IMR-90 (cell line): ENCODE data around the gene MRPS21. TPM values are rescaled to one million over a fixed set of nuclear protein-coding genes. Genes with fewer than 3 reads are reported as not detected.

Experiments used
- ATAC-seq: fragments of 200-7000 bp; cut with Tn5 transposase; 2 replicates; pipeline ENCODE4 v1.9.1; 2020; ENCODE audit warnings: low read depth, mild to moderate bottlenecking, moderate library complexity
- BruUV-seq: library from RNA; stranded (reverse); fragments of 400-500 nt; replicated peaks from 2 replicates; lab custom pipeline; 2021; lab: Mats Ljungman, UMichigan
- CTCF ChIA-PET: fragments of 300-600 bp; formaldehyde crosslinking; extraction: SDS; loops from one replicate; lab custom pipeline; 2021; ENCODE audit warnings: antibody characterized with exemption; lab: Yijun Ruan, JAX
- POLR2A ChIA-PET: fragments of 300-600 bp; sonication (Branson Sonifier 250); formaldehyde crosslinking; loops from one replicate; lab custom pipeline; 2022; ENCODE audit warnings: antibody characterized with exemption; ENCODE audit not compliant: unreplicated experiment; lab: Charles Lee
- DNase-seq: peaks from one replicate; pipeline ENCODE4 v3.0.0; 2013
- H2AFZ ChIP-seq: replicated peaks from 2 replicates; pipeline ENCODE3; 2013; ENCODE audit warnings: low read length, mild to moderate bottlenecking; ENCODE audit not compliant: poor library complexity
- H2AK5ac ChIP-seq: 2 replicates; pipeline ENCODE4 v1.6.1; 2013; ENCODE audit warnings: low read depth, low read length, inconsistent platforms
- H2AK9ac ChIP-seq: replicated peaks from 2 replicates; pipeline ENCODE3; 2013; ENCODE audit warnings: mild to moderate bottlenecking, low read depth, low read length, moderate library complexity; ENCODE audit not compliant: poor library complexity
- H2BK120ac ChIP-seq: 2 replicates; pipeline ENCODE4 v1.6.1; 2013; ENCODE audit warnings: low read depth, low read length, inconsistent platforms
- H2BK15ac ChIP-seq: 3 replicates; pipeline ENCODE4 v1.6.1; 2013; ENCODE audit warnings: low read depth, low read length, inconsistent platforms
- H2BK20ac ChIP-seq: 2 replicates; pipeline ENCODE4 v1.6.1; 2013; ENCODE audit warnings: low read depth, mild to moderate bottlenecking, inconsistent platforms, low read length, moderate library complexity
- H2BK5ac ChIP-seq: 2 replicates; pipeline ENCODE4 v1.6.1; 2013; ENCODE audit warnings: mild to moderate bottlenecking, low read depth, low read length, inconsistent platforms; ENCODE audit not compliant: poor library complexity, severe bottlenecking
- H3K14ac ChIP-seq: replicated peaks from 2 replicates; pipeline ENCODE4 v1.6.1; 2013; ENCODE audit warnings: low read depth, low read length, inconsistent platforms
- H3K18ac ChIP-seq: 2 replicates; pipeline ENCODE4 v1.6.1; 2013; ENCODE audit warnings: low read depth, low read length, control low read depth
- H3K23ac ChIP-seq: 2 replicates; pipeline ENCODE4 v1.6.1; 2013; ENCODE audit warnings: low read depth, low read length, inconsistent platforms
- H3K27ac ChIP-seq: 2 replicates; pipeline ENCODE4 v1.5.1; 2013; ENCODE audit warnings: mild to moderate bottlenecking, control low read depth, low read length; ENCODE audit not compliant: insufficient read depth
- H3K27me3 ChIP-seq: 2 replicates; pipeline ENCODE4 v1.6.1; 2013; ENCODE audit warnings: low read length; ENCODE audit not compliant: control insufficient read depth, insufficient read depth
- H3K36me3 ChIP-seq: 2 replicates; pipeline ENCODE4 v1.6.1; 2013; ENCODE audit warnings: low read length, mixed read lengths; ENCODE audit not compliant: control insufficient read depth, insufficient read depth
- H3K4ac ChIP-seq: 2 replicates; pipeline ENCODE4 v1.6.1; 2013; ENCODE audit warnings: low read depth, low read length, inconsistent platforms
- H3K4me1 ChIP-seq: 2 replicates; pipeline ENCODE4 v1.6.1; 2013; ENCODE audit warnings: low read length, mixed read lengths; ENCODE audit not compliant: control insufficient read depth, insufficient read depth
- H3K4me2 ChIP-seq: 2 replicates; pipeline ENCODE4 v1.6.1; 2013; ENCODE audit warnings: low read depth, mild to moderate bottlenecking, control low read depth, low read length, moderate library complexity
- H3K4me3 ChIP-seq: 2 replicates; pipeline ENCODE4 v1.5.1; 2013; ENCODE audit warnings: low read depth, mild to moderate bottlenecking, control low read depth, low read length, moderate library complexity; ENCODE audit not compliant: insufficient read depth
- H3K56ac ChIP-seq: 2 replicates; pipeline ENCODE4 v1.6.1; 2013; ENCODE audit warnings: low read length, inconsistent platforms; ENCODE audit not compliant: insufficient read depth; ENCODE audit errors: extremely low read depth
- H3K79me1 ChIP-seq, 2 experiments: 2 replicates each; pipeline ENCODE4 v1.6.1; 2013; ENCODE audit warnings: low read length in 2 of 2, inconsistent platforms in 1 of 2, low read depth in 1 of 2
- H3K9ac ChIP-seq: 2 replicates; pipeline ENCODE4 v1.6.1; 2013; ENCODE audit warnings: low read depth, low read length, control low read depth
- H3K9me1 ChIP-seq: 2 replicates; pipeline ENCODE4 v1.6.1; 2013; ENCODE audit warnings: low read length, inconsistent platforms; ENCODE audit not compliant: insufficient read depth
- H3K9me3 ChIP-seq: 2 replicates; pipeline ENCODE4 v1.6.1; 2013; ENCODE audit warnings: low read length; ENCODE audit not compliant: control insufficient read depth, insufficient read depth
- H4K20me1 ChIP-seq: 2 replicates; pipeline ENCODE4 v1.6.1; 2013; ENCODE audit warnings: low read length, inconsistent platforms; ENCODE audit not compliant: insufficient read depth
- H4K5ac ChIP-seq: 2 replicates; pipeline ENCODE4 v1.6.1; 2013; ENCODE audit warnings: mild to moderate bottlenecking, low read depth, low read length, control low read depth
- H4K8ac ChIP-seq, 2 experiments: 2 replicates each; pipeline ENCODE4 v1.6.1; 2013; ENCODE audit warnings: low read depth in 2 of 2, low read length in 2 of 2, control low read depth in 1 of 2, inconsistent platforms in 1 of 2
- H4K91ac ChIP-seq: 2 replicates; pipeline ENCODE4 v1.6.1; 2013; ENCODE audit warnings: low read depth, low read length, inconsistent platforms; ENCODE audit not compliant: insufficient read depth
- BHLHE40 ChIP-seq: fragments of 150-350 bp; IDR thresholded peaks from 2 replicates; pipeline ENCODE4 v1.6.1; 2016; ENCODE audit warnings: mild to moderate bottlenecking, low read depth, low read length
- CEBPB ChIP-seq: IDR thresholded peaks from 2 replicates; pipeline ENCODE4 v1.6.1; 2012; ENCODE audit warnings: low read depth, low read length, improper control_type of control experiment
- CTCF ChIP-seq: conservative IDR thresholded peaks from 2 replicates; pipeline ENCODE4 v1.5.1; 2012; ENCODE audit warnings: mild to moderate bottlenecking, low read depth, low read length, improper control_type of control experiment
- ELK1 ChIP-seq: fragments of 150-350 bp; IDR thresholded peaks from 2 replicates; pipeline ENCODE4 v1.6.1; 2016; ENCODE audit warnings: low read depth, mild to moderate bottlenecking, low read length, moderate library complexity, borderline replicate concordance
- MAFK ChIP-seq: IDR thresholded peaks from 2 replicates; pipeline ENCODE4 v1.6.1; 2012; ENCODE audit warnings: low read depth, low read length, improper control_type of control experiment
- MAZ ChIP-seq: IDR thresholded peaks from 2 replicates; pipeline ENCODE4 v1.6.1; 2012; ENCODE audit warnings: low read depth, mild to moderate bottlenecking, low read length, improper control_type of control experiment, moderate library complexity, borderline replicate concordance
- MXI1 ChIP-seq: IDR thresholded peaks from 2 replicates; pipeline ENCODE4 v1.6.1; 2012; ENCODE audit warnings: low read depth, mild to moderate bottlenecking, low read length, moderate library complexity, borderline replicate concordance
- POLR2A ChIP-seq: IDR thresholded peaks from 2 replicates; pipeline ENCODE4 v1.6.1; 2012; ENCODE audit warnings: mild to moderate bottlenecking, low read depth, low read length
- RAD21 ChIP-seq: IDR thresholded peaks from 2 replicates; pipeline ENCODE4 v1.6.1; 2012; ENCODE audit warnings: low read length, improper control_type of control experiment
- RCOR1 ChIP-seq: IDR thresholded peaks from 2 replicates; pipeline ENCODE4 v1.6.1; 2012; ENCODE audit warnings: mild to moderate bottlenecking, low read length, improper control_type of control experiment; ENCODE audit not compliant: insufficient replicate concordance
- RFX5 ChIP-seq: IDR thresholded peaks from 2 replicates; pipeline ENCODE4 v1.8.0; 2012; ENCODE audit warnings: low read depth, mild to moderate bottlenecking, low read length, moderate library complexity
- SMC3 ChIP-seq: fragments of 150-350 bp; IDR thresholded peaks from 2 replicates; pipeline ENCODE4 v1.6.1; 2016; ENCODE audit warnings: low read depth, mild to moderate bottlenecking, antibody characterized with exemption, low read length, moderate library complexity
- USF2 ChIP-seq: fragments of 150-350 bp; IDR thresholded peaks from 2 replicates; pipeline ENCODE4 v1.6.1; 2017; ENCODE audit warnings: mild to moderate bottlenecking, antibody characterized with exemption, low read length, low read depth
- WGBS, 2 experiments: methylation state at CpG; one replicate each; pipeline versions ENCODE4 v1.1.5 to v1.1.7; 2013; ENCODE audit warnings: missing lambda C conversion rate in 2 of 2; ENCODE audit not compliant: insufficient read length in 1 of 2; ENCODE audit errors: extremely low coverage in 2 of 2; 5-methylcytosine and 5-hydroxymethylcytosine counted together
- dilution Hi-C: fragments of 300-500 bp; cut with HindIII; formaldehyde crosslinking; loops from one replicate; pipeline ENCODE4 v1.14.3; 2018; ENCODE audit warnings: low sequenced_read_pairs; ENCODE audit not compliant: unreplicated experiment
- in situ Hi-C: fragments of 300-500 bp; cut with MboI; formaldehyde crosslinking; loops from 3 replicates; pipeline ENCODE4 v1.14.3; 2019; ENCODE audit warnings: low sequenced_read_pairs, inconsistent platforms, mixed read lengths
- intact Hi-C: fragments of 100-400 bp; cut with micrococcal nuclease; formaldehyde crosslinking; loops from 2 replicates; pipeline ENCODE4 v1.10.0; 2022
- polyA plus RNA-seq, 3 experiments: library from polyadenylated mRNA; depleted of rRNA; stranded (reverse); fragments of >200 nt; gene quantifications; 2 replicates each; pipeline ENCODE4 v1.2.3, GENCODE V29; 2012; ENCODE audit warnings: low replicate concordance in 1 of 3
- total RNA-seq: library from RNA; depleted of rRNA; stranded (reverse); fragments of >200 nt; gene quantifications from 2 replicates; pipeline ENCODE4 v1.2.3, GENCODE V29; 2012

MRPS21 gene
- total and polyA plus RNA-seq, 2 of the 4 experiments (the other 2 are of a cell fraction) = 52.3 to 74.6 TPM

GRCh38 chr1:150281758-150282557 lies 11.7 kb upstream of the MRPS21 start, which contains the start of gene CIART:
CIART (plus strand) TSS chr1:150282554; CDS start chr1:150283268, 714 bp downstream.
- Histone ChIP-seq H3K4ac (peak within 1 kb of the TSS; percentile 70), H3K9ac (peak within 1 kb of the TSS; percentile 70), H3K27ac (peak within 1 kb of the TSS; percentile 24), H3K27me3 (no peaks in the 10 kb centered on the region), H2AFZ (peak within 1 kb of the TSS; percentile 92), H4K8ac (peak within 1 kb of the TSS; percentile 9 to 70; a peak in 3 of 4 replicates), H2BK120ac (peak within 1 kb of the TSS; percentile 60; the same call in 1 of the 2 replicates), H3K9me3 (no peaks in the 10 kb centered on the region), H2AK9ac (peak within 1 kb of the TSS; percentile 93), H3K23ac (peak within 1 kb of the TSS; percentile 82), H3K4me2 (peak within 1 kb of the TSS; percentile 84), H4K5ac (0 out of 2 replicates have a peak within 1 kb of the TSS, but pooled peaks have one; percentile 12), H3K56ac (peak within 1 kb of the TSS; percentile 57; the same call in 1 of the 2 replicates), H3K79me1 (peaks cover 17 to 21% of the 10 kb centered on the region in 2 experiments; a peak in 3 of 4 replicates), H3K9me1 (no peaks in the 10 kb centered on the region), H2AK5ac (peak within 1 kb of the TSS; percentile 40), H2BK15ac (peak within 1 kb of the TSS; percentile 28; the same call in 1 of the 3 replicates), H3K36me3 (peaks cover 11% of the 10 kb centered on the region), H4K91ac (peak within 1 kb of the TSS; percentile 58), H3K14ac (peak within 1 kb of the TSS; percentile 82), H2BK5ac (peak within 1 kb of the TSS; percentile 43), H4K20me1 (no peaks in the 10 kb centered on the region), H2BK20ac (no peak within 1 kb of the TSS), H3K18ac (no peak within 1 kb of the TSS), H3K4me3 (peak within 1 kb of the TSS; percentile 58), H3K4me1 (peaks cover 5% of the 10 kb centered on the region)
- dilution Hi-C loops = no loop called here
- ChIA-PET POLR2A (interaction anchor here (0.6 to 1.3 kb wide), 3 partner anchors 9 to 20 kb away, joined by 3 to 5 read pairs (median 5); partner anchors contain the start of gene C1orf54), CTCF (interaction anchor here (0.6 to 3.8 kb wide), 3 partner anchors 9 to 77 kb away, joined by 4 to 31 read pairs (median 4); no protein-coding TSS in a partner anchor)
- DNase-seq = peak; percentile 100
- WGBS, 2 experiments = 2% methylated on average over 18 of the region's 46 CpGs; no CpG with 5 or more reads in 1 of the 2 experiments
- BruUV-seq = no TSS peak
- in situ Hi-C loops = no loop called here
- ATAC-seq = peak; percentile 98
- intact Hi-C loops = loop anchor here (1.0 to 5.0 kb wide), 2 partner anchors 26 to 45 kb away; partner anchors contain the start of gene ANP32E
- TF ChIP-seq MXI1 (peak; percentile 29; the same call in 1 of the 2 replicates), RFX5 (no peak), RCOR1 (no peak), POLR2A (peak; percentile 60), ELK1 (no peak), CEBPB (no peak), MAZ (peak; percentile 99), RAD21 (no peak), BHLHE40 (peak; percentile 99), SMC3 (no peak), MAFK (no peak), USF2 (peak; percentile 95), CTCF (no peak)
